ENCODE results near the gene RNF115.
"Not testable (repeated sequence)": the region's sequence is repeated elsewhere in the genome, so short reads cannot be mapped to it uniquely, and the experiment has no call there.

The RNF115 gene

DNA sequence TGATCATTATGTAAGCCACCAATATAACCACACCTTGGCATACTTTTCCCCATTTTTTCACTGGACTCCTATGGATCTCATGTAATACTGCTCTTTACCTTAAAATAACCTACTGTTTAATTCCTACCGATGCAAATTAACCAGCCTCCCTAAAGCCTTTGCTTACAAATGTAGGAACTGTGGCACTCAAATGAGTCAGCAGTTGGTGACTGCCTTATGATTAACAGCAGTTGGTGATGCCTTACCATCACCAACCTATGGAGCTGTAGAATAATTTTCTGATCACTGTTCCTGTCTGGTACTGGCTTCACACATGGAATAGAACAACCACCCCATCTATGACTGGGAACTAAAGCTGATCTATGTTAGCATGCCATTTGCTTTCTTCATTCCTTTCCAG is 13.8 kb upstream of the RNF115 start:
- Histone ChIP-seq H3K9me3 (ENCODE audit: control insufficient read depth, insufficient read depth, low read length) (no peaks in the 10 kb centered on the region), H3K4me1 (ENCODE audit: control insufficient read depth, low read length) (no peaks in the 10 kb centered on the region), H3K27me3 (ENCODE audit: control insufficient read depth, low read length) (no peaks in the 10 kb centered on the region), H3F3A (ENCODE audit: control insufficient read depth, insufficient read depth) (peaks cover 11% of the 10 kb centered on the region), H3K79me2 (ENCODE audit: control insufficient read depth, low read length) (no peaks in the 10 kb centered on the region), H3K9me2 (replicated peaks; ENCODE audit: control insufficient read depth, low read length) (no peaks in the 10 kb centered on the region), H3K4me2 (ENCODE audit: low read length) (no peak overlapping the region), H4K20me1 (ENCODE audit: control insufficient read depth, insufficient read depth, low read depth, low read length) (no peaks in the 10 kb centered on the region), H3K4me3 (ENCODE audit: low read length) (no peak overlapping the region), H3K27ac (ENCODE audit: low read depth, low read length) (no peak overlapping the region), H3K36me3 (ENCODE audit: control insufficient read depth, low read length) (peaks cover 93% of the 10 kb centered on the region)
- no peak for TF ChIP-seq EZH2phosphoT487 (IDR thresholded peaks at IDR 0.05; ENCODE audit: borderline replicate concordance, low read length)
- TF ChIP-seq, protein P1, sequence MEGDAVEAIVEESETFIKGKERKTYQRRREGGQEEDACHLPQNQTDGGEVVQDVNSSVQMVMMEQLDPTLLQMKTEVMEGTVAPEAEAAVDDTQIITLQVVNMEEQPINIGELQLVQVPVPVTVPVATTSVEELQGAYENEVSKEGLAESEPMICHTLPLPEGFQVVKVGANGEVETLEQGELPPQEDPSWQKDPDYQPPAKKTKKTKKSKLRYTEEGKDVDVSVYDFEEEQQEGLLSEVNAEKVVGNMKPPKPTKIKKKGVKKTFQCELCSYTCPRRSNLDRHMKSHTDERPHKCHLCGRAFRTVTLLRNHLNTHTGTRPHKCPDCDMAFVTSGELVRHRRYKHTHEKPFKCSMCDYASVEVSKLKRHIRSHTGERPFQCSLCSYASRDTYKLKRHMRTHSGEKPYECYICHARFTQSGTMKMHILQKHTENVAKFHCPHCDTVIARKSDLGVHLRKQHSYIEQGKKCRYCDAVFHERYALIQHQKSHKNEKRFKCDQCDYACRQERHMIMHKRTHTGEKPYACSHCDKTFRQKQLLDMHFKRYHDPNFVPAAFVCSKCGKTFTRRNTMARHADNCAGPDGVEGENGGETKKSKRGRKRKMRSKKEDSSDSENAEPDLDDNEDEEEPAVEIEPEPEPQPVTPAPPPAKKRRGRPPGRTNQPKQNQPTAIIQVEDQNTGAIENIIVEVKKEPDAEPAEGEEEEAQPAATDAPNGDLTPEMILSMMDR (IDR thresholded peaks at IDR 0.05; ENCODE audit: low read depth, low read length, poor library complexity, severe bottlenecking), result no peak

DNA sequence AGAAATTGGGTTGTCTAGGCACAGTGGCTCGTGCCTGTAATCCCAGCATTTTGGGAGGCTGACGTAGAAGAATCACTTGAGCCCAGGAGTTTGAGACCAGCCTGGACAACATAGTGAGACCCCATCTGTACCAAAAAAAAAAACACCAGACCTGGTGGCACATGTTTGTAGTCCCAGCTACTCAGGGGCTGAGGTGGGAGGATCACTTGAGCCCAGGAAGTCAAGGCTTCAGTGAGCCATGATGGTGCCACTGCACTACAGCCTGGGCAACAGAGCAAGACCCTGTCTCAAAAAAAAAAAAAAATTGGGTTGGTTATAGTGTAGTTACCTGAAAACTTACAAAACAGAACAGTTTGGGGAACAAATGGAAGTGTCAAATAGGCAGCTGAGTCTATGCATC is 6.9 kb upstream of the RNF115 start:
- not testable (repeated sequence) for H3F3A ChIP-seq (ENCODE audit: control insufficient read depth, insufficient read depth)
- peaks cover 13% of the 10 kb centered on the region for H3K79me2 ChIP-seq (ENCODE audit: control insufficient read depth, low read length)

DNA sequence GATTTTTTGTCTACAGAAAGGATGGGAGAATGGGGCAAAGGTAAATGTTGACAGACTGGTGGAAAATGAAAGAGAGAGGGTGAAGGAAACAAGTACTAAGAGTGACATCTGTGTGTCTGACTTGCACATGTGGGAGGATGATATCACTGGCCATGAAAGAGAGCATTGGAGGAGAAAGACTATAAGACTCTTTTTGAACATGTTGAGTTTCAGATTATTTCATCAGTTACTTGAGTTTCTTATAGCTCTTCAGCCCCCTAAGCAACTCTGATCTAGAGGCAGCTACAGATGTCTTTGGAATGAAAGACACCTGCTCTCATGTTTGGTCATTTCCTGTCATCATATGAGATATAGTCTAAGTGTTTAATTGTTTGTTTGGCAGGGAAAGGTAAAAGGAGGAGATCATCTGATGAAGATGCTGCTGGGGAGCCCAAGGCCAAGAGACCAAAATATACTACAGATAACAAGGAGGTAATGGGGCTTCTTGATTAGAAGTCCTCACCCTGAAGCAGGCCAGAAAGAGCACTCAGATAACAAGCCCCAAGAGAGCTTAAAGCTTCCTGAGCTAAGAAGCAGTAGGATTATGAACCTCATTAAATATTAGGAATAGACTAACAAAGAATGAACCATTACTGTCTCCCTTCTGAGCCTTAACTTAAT is 4.6 kb upstream of the RNF115 start:
- Histone ChIP-seq H4K20me1 (ENCODE audit: control insufficient read depth, insufficient read depth, low read depth, low read length) (peaks cover 7% of the 10 kb centered on the region; the same call in 1 of the 2 replicates), H3K9me3 (ENCODE audit: control insufficient read depth, insufficient read depth, low read length) (no peaks in the 10 kb centered on the region), H3K27me3 (ENCODE audit: control insufficient read depth, low read length) (no peaks in the 10 kb centered on the region), H3K9me2 (replicated peaks; ENCODE audit: control insufficient read depth, low read length) (no peaks in the 10 kb centered on the region), H3K36me3 (ENCODE audit: control insufficient read depth, low read length) (peaks cover 80% of the 10 kb centered on the region), H3K27ac (ENCODE audit: low read depth, low read length) (no peak overlapping the region), H3K79me2 (ENCODE audit: control insufficient read depth, low read length) (peaks cover 35% of the 10 kb centered on the region), H3K4me3 (ENCODE audit: low read length) (no peak overlapping the region), H3K4me2 (ENCODE audit: low read length) (no peak overlapping the region), H3K4me1 (ENCODE audit: control insufficient read depth, low read length) (peaks cover 31% of the 10 kb centered on the region), H3F3A (ENCODE audit: control insufficient read depth, insufficient read depth) (no peaks in the 10 kb centered on the region)
- no peak for TF ChIP-seq EZH2phosphoT487 (IDR thresholded peaks at IDR 0.05; ENCODE audit: borderline replicate concordance, low read length)
- TF ChIP-seq, protein P1 (IDR thresholded peaks at IDR 0.05; ENCODE audit: low read depth, low read length, poor library complexity, severe bottlenecking), result no peak

More for the DNA sequence above, 6.9 kb upstream of the RNF115 start:
- H3K4me3 ChIP-seq (ENCODE audit: low read length); H3K27me3 ChIP-seq (ENCODE audit: control insufficient read depth, low read length); H3K9me2 ChIP-seq (replicated peaks; ENCODE audit: control insufficient read depth, low read length); H3K9me3 ChIP-seq (ENCODE audit: control insufficient read depth, insufficient read depth, low read length); H3K27ac ChIP-seq (ENCODE audit: low read depth, low read length); H4K20me1 ChIP-seq (ENCODE audit: control insufficient read depth, insufficient read depth, low read depth, low read length); H3K4me2 ChIP-seq (ENCODE audit: low read length): not testable (repeated sequence)
- Histone ChIP-seq H3K4me1 (ENCODE audit: control insufficient read depth, low read length) (peaks cover 22% of the 10 kb centered on the region), H3K36me3 (ENCODE audit: control insufficient read depth, low read length) (peaks cover 92% of the 10 kb centered on the region)

DNA sequence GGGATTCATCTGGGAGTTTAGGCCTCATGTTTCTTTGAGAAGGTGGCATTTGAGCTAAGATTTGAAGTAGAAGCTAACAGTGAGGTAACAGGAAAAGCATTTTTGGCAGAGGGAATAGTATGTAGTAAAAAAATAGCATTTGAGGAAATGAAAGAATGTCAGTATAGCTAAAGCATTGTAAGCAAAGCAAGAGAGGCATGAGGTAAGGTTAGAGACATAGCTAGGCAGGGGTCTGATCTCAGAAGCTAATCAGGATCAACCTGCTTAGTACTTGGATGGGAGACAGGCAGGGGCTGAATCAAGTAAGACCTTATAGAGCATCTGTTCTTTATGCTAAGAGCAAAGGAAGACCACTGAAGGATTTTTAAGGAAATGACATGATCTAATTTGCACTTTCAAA is 4.1 kb upstream of the RNF115 start:
- Histone ChIP-seq H3K9me3 (ENCODE audit: control insufficient read depth, insufficient read depth, low read length) (no peaks in the 10 kb centered on the region), H4K20me1 (ENCODE audit: control insufficient read depth, insufficient read depth, low read depth, low read length) (peaks cover 7% of the 10 kb centered on the region; the same call in 1 of the 2 replicates), H3K4me1 (ENCODE audit: control insufficient read depth, low read length) (peaks cover 31% of the 10 kb centered on the region), H3K79me2 (ENCODE audit: control insufficient read depth, low read length) (peaks cover 37% of the 10 kb centered on the region), H3K27me3 (ENCODE audit: control insufficient read depth, low read length) (no peaks in the 10 kb centered on the region), H3K4me3 (ENCODE audit: low read length) (no peak overlapping the region), H3K4me2 (ENCODE audit: low read length) (no peak overlapping the region), H3K36me3 (ENCODE audit: control insufficient read depth, low read length) (peaks cover 75% of the 10 kb centered on the region), H3K9me2 (replicated peaks; ENCODE audit: control insufficient read depth, low read length) (no peaks in the 10 kb centered on the region), H3K27ac (ENCODE audit: low read depth, low read length) (no peak overlapping the region), H3F3A (ENCODE audit: control insufficient read depth, insufficient read depth) (no peaks in the 10 kb centered on the region)
- TF ChIP-seq, protein P1 (IDR thresholded peaks at IDR 0.05; ENCODE audit: low read depth, low read length, poor library complexity, severe bottlenecking), result no peak
- no peak for TF ChIP-seq EZH2phosphoT487 (IDR thresholded peaks at IDR 0.05; ENCODE audit: borderline replicate concordance, low read length)

All from DOHH2 (cell line).